Liver (tissue), 9 donors: ENCODE measurements around the gene PCYT2. TPM values are rescaled to one million over a fixed set of nuclear protein-coding genes. Genes with fewer than 3 reads are reported as not detected.

Experiments used
- DNase-seq: peaks from one replicate; pipeline ENCODE4 v3.0.0-alpha.2; 2017; ENCODE audit warnings: low spot score
- H3K27ac ChIP-seq, 2 donors: one replicate each; pipeline ENCODE4 v1.7.0; 2013; ENCODE audit warnings: inconsistent platforms in 2 of 2, low read length in 2 of 2, control low read depth in 1 of 2, low read depth in 1 of 2, mild to moderate bottlenecking in 1 of 2
- H3K27me3 ChIP-seq, 4 donors: one replicate each; pipeline versions ENCODE4 v1.6.1 to v1.7.0; 2013; ENCODE audit warnings: low read length in 3 of 4, inconsistent platforms in 1 of 4, mild to moderate bottlenecking in 1 of 4, moderate library complexity in 1 of 4; ENCODE audit not compliant: control insufficient read depth in 4 of 4, insufficient read depth in 4 of 4
- H3K36me3 ChIP-seq, 4 donors: one replicate each; pipeline versions ENCODE4 v1.6.1 to v1.7.0; 2013; ENCODE audit warnings: low read length in 3 of 4, mild to moderate bottlenecking in 3 of 4, low read depth in 1 of 4, moderate library complexity in 1 of 4; ENCODE audit not compliant: control insufficient read depth in 4 of 4, insufficient read depth in 3 of 4
- H3K4me1 ChIP-seq, 4 donors: one replicate each; pipeline versions ENCODE4 v1.6.1 to v1.7.0; 2013; ENCODE audit warnings: low read length in 3 of 4, mild to moderate bottlenecking in 3 of 4, moderate library complexity in 1 of 4; ENCODE audit not compliant: control insufficient read depth in 4 of 4, insufficient read depth in 4 of 4
- H3K4me3 ChIP-seq, 3 donors: one replicate each; pipeline versions ENCODE4 v1.6.1 to v1.7.0; 2013; ENCODE audit warnings: low read length in 3 of 3, control low read depth in 1 of 3, low read depth in 1 of 3, mild to moderate bottlenecking in 1 of 3
- H3K9ac ChIP-seq, 2 donors: one replicate each; pipeline ENCODE4 v1.7.0; 2013; ENCODE audit warnings: low read length in 2 of 2, mild to moderate bottlenecking in 2 of 2, moderate library complexity in 2 of 2, control low read depth in 1 of 2, low read depth in 1 of 2
- H3K9me3 ChIP-seq, 4 donors: one replicate each; pipeline versions ENCODE4 v1.6.1 to v1.7.0; 2013; ENCODE audit warnings: low read length in 3 of 4; ENCODE audit not compliant: control insufficient read depth in 4 of 4
- ATF3 ChIP-seq: IDR thresholded peaks from 2 replicates; pipeline ENCODE4 v1.6.1; 2016; ENCODE audit warnings: antibody characterized with exemption
- CTCF ChIP-seq: fragments of 150-350 bp; IDR thresholded peaks from 2 replicates; pipeline ENCODE4 v1.5.1; 2017; ENCODE audit warnings: improper control_type of control experiment, low read depth, low read length; ENCODE audit not compliant: missing input control
- FOXA1 ChIP-seq: IDR thresholded peaks from 2 replicates; pipeline ENCODE4 v1.6.1; 2016; ENCODE audit warnings: antibody characterized with exemption
- FOXA2 ChIP-seq: IDR thresholded peaks from 2 replicates; pipeline ENCODE4 v1.6.1; 2016; ENCODE audit warnings: antibody characterized with exemption
- GABPA ChIP-seq, 2 donors: IDR thresholded peaks in 1 of 2; conservative IDR thresholded peaks in 1 of 2; 2 replicates each; pipeline ENCODE4 v1.6.1; 2016; ENCODE audit warnings: antibody characterized with exemption in 2 of 2, mild to moderate bottlenecking in 1 of 2, moderate library complexity in 1 of 2
- HNF4A ChIP-seq, 2 donors: conservative IDR thresholded peaks; 2 replicates each; pipeline ENCODE4 v1.6.1; 2016; ENCODE audit warnings: antibody characterized with exemption in 2 of 2, mild to moderate bottlenecking in 2 of 2
- HNF4G ChIP-seq: IDR thresholded peaks from 2 replicates; pipeline ENCODE4 v1.6.1; 2016; ENCODE audit warnings: antibody characterized with exemption
- JUND ChIP-seq, 2 donors: IDR thresholded peaks; 2 replicates each; pipeline ENCODE4 v1.6.1; 2016; ENCODE audit warnings: antibody characterized with exemption in 2 of 2
- NR2F2 ChIP-seq: IDR thresholded peaks from 2 replicates; pipeline ENCODE4 v1.6.1; 2016; ENCODE audit warnings: antibody characterized with exemption
- RAD21 ChIP-seq, 2 donors: IDR thresholded peaks; 2 replicates each; pipeline ENCODE4 v1.6.1; 2016; ENCODE audit warnings: antibody characterized with exemption in 2 of 2, mild to moderate bottlenecking in 2 of 2
- REST ChIP-seq: IDR thresholded peaks from 2 replicates; pipeline ENCODE4 v1.6.1; 2016; ENCODE audit warnings: antibody characterized with exemption, mild to moderate bottlenecking
- RXRA ChIP-seq, 2 donors: IDR thresholded peaks; 2 replicates each; pipeline ENCODE4 v1.6.1; 2017 to 2018; ENCODE audit warnings: antibody characterized with exemption in 2 of 2, mild to moderate bottlenecking in 1 of 2
- SP1 ChIP-seq: IDR thresholded peaks from 2 replicates; pipeline ENCODE4 v1.6.1; 2018; ENCODE audit warnings: antibody characterized with exemption, mild to moderate bottlenecking
- TAF1 ChIP-seq: conservative IDR thresholded peaks from 2 replicates; pipeline ENCODE4 v1.6.1; 2016; ENCODE audit warnings: antibody characterized with exemption, mild to moderate bottlenecking
- YY1 ChIP-seq: IDR thresholded peaks from 2 replicates; pipeline ENCODE4 v1.6.1; 2016; ENCODE audit warnings: antibody characterized with exemption, mild to moderate bottlenecking
- ZBTB33 ChIP-seq: IDR thresholded peaks from 2 replicates; pipeline ENCODE4 v1.6.1; 2016; ENCODE audit warnings: antibody characterized with exemption
- WGBS: extraction: QIAGEN DNeasy Blood & Tissue Kit; methylation state at CpG from one replicate; pipeline ENCODE4 v1.1.7; 2013; 5-methylcytosine and 5-hydroxymethylcytosine counted together
- polyA plus RNA-seq, 2 donors: library from polyadenylated mRNA; stranded (reverse) in 1 of 2; unstranded in 1 of 2; fragments of 200-250 nt in 1 of 2; fragments of >200 nt in 1 of 2; fragmentation: Nextera tagmentation in 1 of 2; extraction: Ambion mirVana in 1 of 2; gene quantifications; one replicate each; pipeline versions ENCODE4 v1.2.1 to v1.2.3, GENCODE V29; 2013 to 2015
- total RNA-seq, 2 donors: library from RNA; depleted of rRNA; stranded (reverse); fragments of >200 nt; gene quantifications; one replicate each; pipeline ENCODE4 v1.2.3, GENCODE V29; 2014
- donor health status: healthy.
- donor health status: healthy.
- donor health status: healthy.
- donor health status: healthy.
- donor health status: healthy.

PCYT2 gene
- total and polyA plus RNA-seq, 4 donors = 63.9 to 101 (median 88.4) TPM

GRCh38 chr17:81865358-81865732 lies 45.9 kb downstream of the PCYT2 start:
- TF ChIP-seq JUND (IDR thresholded peaks at IDR 0.05) (no peak), CTCF (no peak), ZBTB33 (no peak), GABPA (IDR thresholded peaks at IDR 0.05 in 1 of 2, conservative IDR thresholded peaks at IDR 0.05 in 1 of 2) (no peak), RXRA (IDR thresholded peaks at IDR 0.05) (no peak), FOXA1 (no peak), SP1 (no peak), HNF4A (conservative IDR thresholded peaks at IDR 0.05) (no peak), HNF4G (no peak), NR2F2 (no peak), FOXA2 (no peak), REST (no peak), TAF1 (no peak), RAD21 (IDR thresholded peaks at IDR 0.05) (no peak), YY1 (no peak), ATF3 (no peak)
- H3K9me3 ChIP-seq = no peaks in the 10 kb centered on the region
- no peak for DNase-seq
- H3K4me3 ChIP-seq = no peak overlapping the region
- H3K4me1 ChIP-seq = peaks cover 20 to 78% (median 58%) of the 10 kb centered on the region in 4 donors
- H3K27ac ChIP-seq = peak overlapping the region; percentile 92 to 95
- H3K27me3 ChIP-seq = no peaks in the 10 kb centered on the region
- H3K36me3 ChIP-seq = peaks cover 0 to 6% (median 2%) of the 10 kb centered on the region in 4 donors
- 87% methylated on average over 8 of the region's 8 CpGs for WGBS
- H3K9ac ChIP-seq = peak overlapping the region; percentile 8 to 83
